ENCODE results near the gene NCOA7.

- no peak for TF ChIP-seq CTCF (IDR thresholded peaks at IDR 0.05)
- no peak for TF ChIP-seq POLR2A (IDR thresholded peaks at IDR 0.05)
These were observed 1.6 kb upstream of the NCOA7 start for GRCh38 chr6:125789167-125789566.

All from heart left ventricle (tissue), 13 donors.